Daoy (cell line): ENCODE results near the gene TBC1D17. TPM values are rescaled to one million over a fixed set of nuclear protein-coding genes. Genes with fewer than 3 reads are reported as not detected.

ENCODE experiments used
- DNase-seq: peaks from one replicate; pipeline ENCODE4 v3.0.0-alpha.2; 2015; ENCODE audit warnings: low read depth
- total RNA-seq: library from RNA; depleted of rRNA; stranded (reverse); fragments of >200 nt; shearing (Covaris generic); gene quantifications from 2 replicates; pipeline ENCODE4 v1.2.3, GENCODE V29; 2014

The TBC1D17 gene
- total RNA-seq, 1 experiment from 2014 or later: 5.9 TPM

- no peak for DNase-seq
Measured at GRCh38 chr19:49861541-49862378, 15.7 kb upstream of the TBC1D17 start.

GRCh38 chr19:49862391-49863253 is 14.9 kb upstream of the TBC1D17 start:
- no peak for DNase-seq

- DNase-seq: no peak
Measured at GRCh38 chr19:49863254-49863934, 14.1 kb upstream of the TBC1D17 start.

- DNase-seq: no peak
Measured at GRCh38 chr19:49863935-49864320, 13.6 kb upstream of the TBC1D17 start.

GRCh38 chr19:49864890-49865289 is 12.6 kb upstream of the TBC1D17 start:
- DNase-seq: no peak

GRCh38 chr19:49866933-49867782 is 10.3 kb upstream of the TBC1D17 start, which contains the start of gene PNKP:
TSS of gene PNKP (minus strand) at chr19:49867576. CDS start at chr19:49867204, 372 bp downstream.
- peak; percentile 97 for DNase-seq

GRCh38 chr19:49869009-49869483 is 8.5 kb upstream of the TBC1D17 start:
- DNase-seq: no peak

- peak; percentile 99 for DNase-seq
Measured at GRCh38 chr19:49869484-49870308, 7.8 kb upstream of the TBC1D17 start.

GRCh38 chr19:49870309-49870901 is 7.1 kb upstream of the TBC1D17 start:
- DNase-seq: no peak

- DNase-seq: no peak
Measured at GRCh38 chr19:49871349-49871985, 6.0 kb upstream of the TBC1D17 start.

GRCh38 chr19:49872245-49873128 is 5.0 kb upstream of the TBC1D17 start:
- no peak for DNase-seq

GRCh38 chr19:49873129-49873521 is 4.4 kb upstream of the TBC1D17 start:
- no peak for DNase-seq

- DNase-seq: no peak
Measured at GRCh38 chr19:49873834-49874233, 3.7 kb upstream of the TBC1D17 start.

GRCh38 chr19:49874503-49875157 is 2.9 kb upstream of the TBC1D17 start:
- DNase-seq: no peak

- DNase-seq: no peak
Measured at GRCh38 chr19:49875177-49875576, 2.3 kb upstream of the TBC1D17 start.

- DNase-seq: peak; percentile 62
Measured at GRCh38 chr19:49875857-49876421, 1.6 kb upstream of the TBC1D17 start.

- peak; percentile 99 for DNase-seq
Measured at GRCh38 chr19:49876422-49877019, 981 bp upstream of the TBC1D17 start.
